ENCODE measurements around the gene HTRA3.
A peak's percentile ranks its signal among the peaks of the same experiment; 100 is the strongest.
"Not testable (repeated sequence)": the region's sequence is repeated elsewhere in the genome, so short reads cannot be mapped to it uniquely, and the experiment has no call there.

The HTRA3 gene

DNA sequence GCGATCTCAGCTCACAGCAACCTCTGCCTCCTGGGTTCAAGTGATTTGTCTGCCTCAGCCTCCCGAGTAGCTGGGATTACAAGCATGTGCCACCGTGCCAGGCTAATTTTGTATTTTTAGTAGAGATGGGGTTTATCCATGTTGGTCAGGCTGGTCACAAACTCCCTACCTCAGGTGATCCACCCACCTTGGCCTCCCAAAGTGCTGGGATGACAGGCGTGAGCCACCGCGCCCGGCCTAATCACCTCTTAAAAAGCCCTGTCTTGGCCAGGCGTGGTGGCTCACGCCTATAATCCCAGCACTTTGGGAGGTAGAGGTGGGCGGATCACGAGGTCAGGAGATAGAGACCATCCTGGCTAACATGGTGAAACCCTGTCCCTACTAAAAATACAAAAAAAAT lies 79.7 kb downstream of the HTRA3 start:
- not testable (repeated sequence) for DNase-seq

GRCh38 chr4:8349664-8350236 lies 80.2 kb downstream of the HTRA3 start:
- DNase-seq: no peak

- no peak for DNase-seq
These were observed 80.8 kb downstream of the HTRA3 start for GRCh38 chr4:8350352-8350751.

- DNase-seq: no peak
These were observed 81.4 kb downstream of the HTRA3 start for GRCh38 chr4:8350841-8351461.

- DNase-seq: peak; percentile 32
These were observed 82.4 kb downstream of the HTRA3 start for GRCh38 chr4:8351931-8352367.

DNA sequence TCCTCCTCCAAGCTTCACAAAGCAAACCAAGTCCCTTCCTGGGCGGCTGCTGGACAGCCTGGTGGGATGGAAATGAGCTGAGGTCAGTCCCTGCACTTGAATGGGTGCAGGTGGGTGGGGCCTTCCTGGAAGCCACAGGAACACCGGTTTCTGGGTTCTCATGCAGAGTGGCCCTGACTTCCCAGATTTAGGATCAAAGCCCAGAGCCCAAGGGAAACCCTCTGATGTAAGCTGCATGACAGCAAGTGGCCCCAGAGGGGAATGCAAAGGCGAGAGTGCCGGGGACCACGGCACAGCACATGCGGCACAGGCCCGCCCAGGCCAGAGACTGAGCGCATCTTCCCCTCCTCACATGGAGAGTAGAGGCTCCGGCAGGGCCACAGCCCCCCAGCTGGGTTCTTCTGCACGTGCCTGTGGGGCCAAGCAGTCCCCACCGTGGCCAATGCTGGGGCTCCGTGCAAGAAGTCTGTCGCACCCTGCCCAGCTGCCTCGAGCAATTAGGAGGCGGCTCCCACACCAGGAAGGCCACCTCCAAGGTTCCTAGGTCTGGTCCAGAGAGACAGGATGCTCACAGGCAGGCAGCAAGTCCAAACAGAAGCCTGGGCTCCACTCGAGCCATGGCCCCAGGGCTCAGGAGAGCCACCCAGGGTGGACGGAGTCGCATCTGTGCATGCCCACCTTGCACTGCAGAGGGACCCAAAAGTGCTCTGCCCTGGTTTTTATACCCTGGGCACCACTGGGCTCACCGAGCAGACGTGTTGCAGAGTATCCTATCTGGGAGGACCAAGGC lies 83.0 kb downstream of the HTRA3 start:
- no peak for DNase-seq

GRCh38 chr4:8353158-8353669 lies 83.7 kb downstream of the HTRA3 start:
- DNase-seq: no peak

GRCh38 chr4:8353912-8354453 lies 84.4 kb downstream of the HTRA3 start:
- DNase-seq: no peak

DNA sequence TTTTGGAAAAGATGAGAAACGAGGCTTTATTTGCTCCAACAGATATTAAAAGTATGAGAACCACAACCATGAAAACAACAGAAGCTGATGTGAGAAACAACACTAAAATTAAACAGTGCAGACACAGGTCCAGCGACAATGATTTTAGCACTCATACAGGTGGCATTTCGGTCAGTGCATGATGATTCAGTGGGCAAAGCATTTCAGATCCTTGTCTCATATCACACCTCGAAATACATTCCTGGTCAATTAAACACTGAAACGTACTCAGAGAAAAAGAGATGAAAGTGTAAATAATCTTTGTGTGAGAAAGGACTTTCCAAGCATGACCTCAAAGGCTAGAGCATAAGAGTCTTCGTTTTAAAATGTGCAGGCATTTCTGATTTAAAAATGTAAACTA lies 85.8 kb downstream of the HTRA3 start:
- DNase-seq: no peak

- no peak for DNase-seq
These were observed 86.5 kb downstream of the HTRA3 start for GRCh38 chr4:8355864-8356565.
